Subcutaneous abdominal adipose tissue (tissue), 5 donors: ENCODE measurements around the gene ATP5F1D.

Experiments
- H3K27ac ChIP-seq: one replicate; pipeline ENCODE4 v1.7.0; 2013; ENCODE audit warnings: low read depth, mild to moderate bottlenecking, inconsistent platforms, low read length, moderate library complexity
- H3K27me3 ChIP-seq, 5 donors: one replicate each; pipeline ENCODE4 v1.7.0; 2013; ENCODE audit warnings: low read length in 5 of 5, inconsistent platforms in 1 of 5; ENCODE audit not compliant: control insufficient read depth in 5 of 5, insufficient read depth in 4 of 5
- H3K36me3 ChIP-seq, 5 donors: one replicate each; pipeline ENCODE4 v1.7.0; 2013; ENCODE audit warnings: low read length in 5 of 5; ENCODE audit not compliant: control insufficient read depth in 5 of 5, insufficient read depth in 5 of 5
- H3K4me1 ChIP-seq, 5 donors: one replicate each; pipeline ENCODE4 v1.7.0; 2013; ENCODE audit warnings: low read length in 5 of 5, mild to moderate bottlenecking in 3 of 5, moderate library complexity in 1 of 5; ENCODE audit not compliant: control insufficient read depth in 5 of 5, insufficient read depth in 5 of 5
- H3K4me3 ChIP-seq, 5 donors: one replicate each; pipeline ENCODE4 v1.7.0; 2013; ENCODE audit warnings: low read length in 5 of 5, low read depth in 1 of 5
- H3K9ac ChIP-seq, 5 donors: one replicate each; pipeline ENCODE4 v1.7.0; 2013; ENCODE audit warnings: low read length in 5 of 5, mild to moderate bottlenecking in 4 of 5, moderate library complexity in 3 of 5
- H3K9me3 ChIP-seq, 5 donors: one replicate each; pipeline ENCODE4 v1.7.0; 2013; ENCODE audit warnings: low read length in 5 of 5; ENCODE audit not compliant: control insufficient read depth in 5 of 5
- donor health status: healthy.
- donor health status: healthy.
- donor health status: healthy.
- donor health status: healthy.
- donor health status: healthy.

Gene ATP5F1D

DNA sequence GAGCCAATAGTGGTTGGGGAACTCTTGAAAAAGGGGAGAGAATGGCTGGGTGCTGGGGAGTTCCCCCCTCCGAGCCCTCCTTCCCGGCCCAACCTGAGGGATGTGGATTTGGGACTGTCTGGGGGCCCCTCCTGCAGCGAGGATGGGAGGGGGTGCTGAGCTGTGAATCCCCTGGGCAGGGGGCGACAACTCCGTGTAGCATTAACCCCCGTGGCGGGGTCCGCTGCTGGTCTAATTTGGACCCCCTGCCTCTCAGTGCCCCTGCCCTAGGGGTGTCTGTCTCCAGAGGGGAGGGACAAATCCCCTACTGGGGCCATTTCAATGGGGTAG, 16.6 kb downstream of the ATP5F1D start:
- H3K27ac ChIP-seq: peak overlapping the region; percentile 90
- H3K9me3 ChIP-seq: peaks cover 0 to 2% (median 0%) of the 10 kb centered on the region in 5 donors
- peaks cover 0 to 6% (median 0%) of the 10 kb centered on the region in 5 donors for H3K27me3 ChIP-seq
- H3K9ac ChIP-seq: peak overlapping the region in 1 of 5 donors; percentile 28
- peaks cover 10 to 91% (median 82%) of the 10 kb centered on the region in 5 donors for H3K4me1 ChIP-seq
- peak overlapping the region in 1 of 5 donors; percentile 16 for H3K4me3 ChIP-seq
- H3K36me3 ChIP-seq: peaks cover 0 to 45% (median 34%) of the 10 kb centered on the region in 5 donors

DNA sequence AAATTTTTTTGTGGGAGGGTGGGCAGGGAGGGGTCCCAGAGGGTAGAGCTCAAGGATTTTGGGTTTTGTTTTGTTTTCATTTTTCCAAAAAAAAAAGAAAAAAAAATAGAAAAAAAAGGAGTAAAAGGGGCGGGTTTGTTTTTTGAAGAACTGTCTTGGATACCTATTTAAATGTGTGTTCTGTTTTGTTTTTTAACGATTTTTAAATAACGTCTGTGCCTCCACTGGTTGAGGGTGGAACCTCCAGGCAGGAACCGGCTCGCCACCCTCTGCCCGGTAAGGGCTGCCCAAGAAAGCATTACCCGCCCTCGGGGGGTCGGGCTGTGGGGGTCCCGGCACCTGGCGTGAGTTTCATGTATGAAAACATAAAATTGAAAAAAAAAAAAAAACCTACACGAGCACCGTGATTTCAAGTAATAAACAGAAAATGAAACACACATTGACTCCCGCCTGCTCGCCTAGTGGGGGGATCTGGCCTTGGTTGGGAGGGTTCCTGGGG, 17.2 kb downstream of the ATP5F1D start:
- Histone ChIP-seq H3K4me3 (peak overlapping the region in 4 of 5 donors; percentile 36 to 81 (median 42)), H3K27ac (peak overlapping the region; percentile 90), H3K9ac (peak overlapping the region in 4 of 5 donors; percentile 24 to 97 (median 49)), H3K4me1 (peaks cover 10 to 86% (median 76%) of the 10 kb centered on the region in 5 donors), H3K36me3 (peaks cover 0 to 44% (median 34%) of the 10 kb centered on the region in 5 donors), H3K9me3 (peaks cover 0 to 2% (median 0%) of the 10 kb centered on the region in 5 donors), H3K27me3 (peaks cover 0 to 6% (median 0%) of the 10 kb centered on the region in 5 donors)

DNA sequence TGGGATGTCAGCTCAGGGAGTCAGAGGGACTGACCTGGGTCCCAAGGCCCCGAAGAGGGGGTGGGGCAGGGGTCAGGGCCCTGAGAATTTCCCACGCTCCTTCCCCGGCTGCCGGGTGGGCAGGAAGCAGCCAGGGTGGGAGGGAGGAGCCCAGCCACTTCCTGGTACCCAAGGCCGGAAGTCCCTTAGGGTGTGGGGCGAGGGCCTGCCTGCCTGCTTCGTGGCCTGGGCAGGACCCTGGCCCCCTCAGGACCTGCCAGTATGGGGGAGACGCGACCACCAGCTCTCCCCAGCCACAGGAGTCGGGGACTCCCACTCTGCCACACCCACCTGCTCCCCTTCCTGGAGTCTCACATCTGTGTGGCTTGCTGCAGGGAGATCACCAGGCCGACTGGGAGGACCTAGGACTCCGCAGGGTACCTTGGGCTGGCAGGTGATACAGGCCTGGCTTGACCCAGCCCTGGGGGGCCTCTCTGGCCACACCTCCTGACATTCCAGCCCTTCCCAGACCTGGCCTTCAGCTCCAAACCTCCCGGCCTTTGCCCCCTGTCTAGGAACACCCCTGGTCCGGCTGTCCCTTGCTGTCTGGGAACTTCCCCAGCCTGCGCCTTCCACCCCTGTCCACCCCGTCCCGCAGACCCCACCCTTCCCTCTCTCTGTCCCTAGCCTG, 17.8 kb downstream of the ATP5F1D start:
- H3K4me3 ChIP-seq: peak overlapping the region in 4 of 5 donors; percentile 36 to 81 (median 42)

DNA sequence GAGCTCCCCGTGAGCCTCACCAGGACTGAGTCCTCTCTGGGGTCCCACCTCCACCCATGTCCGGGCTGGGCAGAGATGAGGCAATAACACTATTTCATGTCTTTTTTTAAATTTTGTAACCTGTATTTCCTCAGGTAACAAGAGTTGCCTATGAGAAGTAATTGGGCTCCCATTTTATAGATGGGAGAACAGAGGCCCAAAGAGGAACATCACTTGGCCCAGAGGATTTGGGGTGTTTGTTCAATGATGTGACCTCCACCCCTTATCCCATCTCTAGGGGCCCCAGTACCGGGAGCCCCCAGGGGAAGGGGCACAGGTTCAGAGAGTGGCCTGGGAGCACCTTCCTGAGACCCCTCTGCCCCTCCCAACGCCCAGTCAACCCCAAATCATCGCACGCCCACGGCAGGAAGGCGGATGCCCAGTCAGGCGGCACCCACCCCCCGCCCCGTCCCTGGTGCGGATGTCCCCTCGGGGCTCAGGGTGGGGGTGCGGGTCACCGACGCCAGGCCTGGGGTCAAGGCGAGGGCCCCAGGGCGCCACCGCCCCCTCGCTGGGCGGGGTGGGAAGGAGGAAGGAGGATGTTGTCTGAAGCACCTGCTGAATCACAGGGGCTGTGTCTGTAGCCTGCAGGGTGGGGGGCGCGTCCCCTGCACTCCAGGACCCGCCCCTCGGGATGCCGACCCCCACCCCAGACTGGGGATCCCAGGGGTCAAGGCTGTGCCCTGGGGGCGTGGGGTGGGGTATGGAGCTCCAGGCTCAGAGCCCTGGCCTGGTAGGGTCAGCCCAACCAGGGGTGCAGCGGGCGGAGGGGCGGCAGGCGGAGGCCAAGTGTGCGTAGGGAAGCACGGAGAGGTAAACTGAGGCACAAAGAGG, 18.6 kb downstream of the ATP5F1D start:
- peaks cover 12 to 76% (median 65%) of the 10 kb centered on the region in 5 donors for H3K4me1 ChIP-seq
- H3K27ac ChIP-seq: peak overlapping the region; percentile 90
- H3K9me3 ChIP-seq: peaks cover 0 to 2% (median 0%) of the 10 kb centered on the region in 5 donors
- H3K36me3 ChIP-seq: peaks cover 0 to 30% (median 22%) of the 10 kb centered on the region in 5 donors
- peaks cover 0 to 6% (median 0%) of the 10 kb centered on the region in 5 donors for H3K27me3 ChIP-seq
- H3K9ac ChIP-seq: peak overlapping the region in 4 of 5 donors; percentile 16 to 63 (median 47)
- peak overlapping the region in 3 of 5 donors; percentile 11 to 81 (median 44) for H3K4me3 ChIP-seq

More for the DNA sequence above, 17.8 kb downstream of the ATP5F1D start:
- H3K9ac ChIP-seq: peak overlapping the region; percentile 24 to 97 (median 59)
- peaks cover 0 to 2% (median 0%) of the 10 kb centered on the region in 5 donors for H3K9me3 ChIP-seq
- peaks cover 10 to 80% (median 70%) of the 10 kb centered on the region in 5 donors for H3K4me1 ChIP-seq
- H3K36me3 ChIP-seq: peaks cover 0 to 38% (median 29%) of the 10 kb centered on the region in 5 donors
- peaks cover 0 to 6% (median 0%) of the 10 kb centered on the region in 5 donors for H3K27me3 ChIP-seq
- H3K27ac ChIP-seq: peak overlapping the region; percentile 90

DNA sequence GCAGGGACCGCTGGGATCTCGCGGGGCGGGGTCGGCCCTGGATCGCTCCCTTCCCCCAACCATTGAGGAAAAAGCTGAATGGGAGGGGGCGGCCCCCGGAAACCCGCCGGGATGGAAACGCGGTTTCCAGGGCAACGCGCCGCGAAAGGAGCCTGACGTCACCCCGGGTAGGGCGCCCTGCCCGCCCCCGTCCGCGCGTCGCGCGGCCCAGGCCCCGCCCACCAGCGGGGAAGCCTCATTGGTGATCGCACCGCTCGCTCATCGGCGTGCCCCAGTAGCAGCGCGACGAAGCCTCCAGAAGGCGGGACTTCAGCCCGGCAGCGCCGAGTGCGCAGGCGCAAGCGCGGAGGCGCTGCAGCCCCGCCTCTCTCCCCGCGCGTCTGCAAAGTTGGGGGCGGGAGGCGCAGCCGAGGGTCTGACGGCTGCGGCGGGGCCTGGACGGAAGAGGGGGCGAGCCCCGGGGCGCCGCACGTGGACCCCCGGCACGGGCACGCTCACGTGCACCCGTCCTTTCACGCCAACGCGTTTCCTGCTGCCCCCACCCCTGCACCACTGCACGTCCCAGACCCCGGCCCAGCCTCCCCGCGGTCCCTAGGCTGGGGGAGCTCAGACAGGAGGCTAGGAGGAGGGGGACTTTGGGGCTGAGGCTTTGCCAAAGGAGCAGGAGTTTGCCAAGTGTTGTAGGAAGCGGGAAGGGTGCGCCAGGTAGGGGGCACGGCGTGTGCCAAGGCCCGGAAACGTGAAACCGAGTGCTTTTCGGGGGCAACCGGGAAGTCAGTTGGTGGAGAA, 19.4 kb downstream of the ATP5F1D start:
- H3K27me3 ChIP-seq: peaks cover 0 to 6% (median 0%) of the 10 kb centered on the region in 5 donors
- H3K4me1 ChIP-seq: peaks cover 16 to 75% (median 64%) of the 10 kb centered on the region in 5 donors

DNA sequence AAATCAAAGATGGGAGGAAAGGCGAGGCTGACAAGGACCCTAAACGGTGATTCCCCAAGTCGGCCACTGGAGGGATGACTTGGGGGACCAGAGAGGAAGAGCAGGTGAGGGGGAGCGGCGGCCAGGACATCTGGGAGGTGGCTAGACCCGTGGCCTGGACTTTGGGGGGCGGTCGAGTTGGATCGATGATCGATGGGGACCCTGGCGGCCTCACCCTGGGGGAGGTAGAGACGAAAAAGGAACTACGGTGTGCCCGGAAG, 19.9 kb downstream of the ATP5F1D start:
- Histone ChIP-seq H3K4me1 (peaks cover 17 to 78% (median 68%) of the 10 kb centered on the region in 5 donors), H3K9ac (peak overlapping the region in 4 of 5 donors; percentile 6 to 74 (median 73)), H3K36me3 (peaks cover 0 to 18% (median 10%) of the 10 kb centered on the region in 5 donors), H3K27ac (peak overlapping the region; percentile 86), H3K27me3 (peaks cover 0 to 6% (median 0%) of the 10 kb centered on the region in 5 donors), H3K9me3 (peaks cover 0 to 2% (median 0%) of the 10 kb centered on the region in 5 donors), H3K4me3 (peak overlapping the region; percentile 67 to 81 (median 72))

More for the DNA sequence above, 19.4 kb downstream of the ATP5F1D start:
- peaks cover 0 to 2% (median 0%) of the 10 kb centered on the region in 5 donors for H3K9me3 ChIP-seq
- H3K36me3 ChIP-seq: peaks cover 0 to 22% (median 13%) of the 10 kb centered on the region in 5 donors
- H3K4me3 ChIP-seq: peak overlapping the region; percentile 67 to 81 (median 72)
- peak overlapping the region in 4 of 5 donors; percentile 6 to 74 (median 73) for H3K9ac ChIP-seq
- peak overlapping the region; percentile 90 for H3K27ac ChIP-seq

DNA sequence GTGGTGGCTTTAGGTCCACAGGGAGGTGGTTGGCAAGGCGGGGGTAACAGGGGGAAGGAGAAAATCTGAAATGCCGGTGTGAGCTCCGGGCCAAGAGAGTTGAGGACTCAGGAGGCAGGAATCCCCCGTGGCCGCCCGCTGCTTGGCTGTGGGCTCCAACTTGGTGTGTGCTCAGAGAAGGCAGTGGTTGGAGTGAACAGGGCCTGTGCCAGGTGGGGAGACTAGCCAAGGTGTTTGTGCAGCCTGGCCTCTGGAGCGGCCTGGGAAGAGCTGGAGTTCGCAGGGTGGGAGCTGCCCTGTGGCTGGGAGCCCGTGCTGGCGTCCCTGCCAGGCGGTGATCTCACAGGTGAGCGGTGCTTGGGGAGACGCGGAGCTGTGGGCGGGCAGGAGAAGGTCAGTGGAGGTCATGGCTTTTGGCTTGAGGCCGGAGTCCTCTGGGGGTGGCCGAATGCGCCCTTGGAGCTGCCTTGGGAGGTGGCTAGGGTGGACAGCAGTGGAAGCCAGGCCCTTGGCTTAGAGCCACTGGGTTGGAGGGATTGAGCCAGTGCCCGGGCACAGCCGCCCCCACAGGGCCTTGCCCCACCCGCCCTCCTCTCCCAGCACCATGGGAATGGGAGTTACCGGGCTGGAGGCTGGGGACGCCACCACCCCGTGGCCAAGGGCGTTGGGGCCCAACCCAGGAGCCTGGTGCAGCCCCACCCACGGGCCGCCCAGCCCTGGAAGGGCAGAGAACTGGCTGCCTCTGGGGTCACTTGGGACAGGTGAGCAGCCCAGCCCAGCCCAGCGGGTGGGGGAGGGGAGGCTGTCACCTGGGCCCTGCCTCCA, 20.5 kb downstream of the ATP5F1D start:
- Histone ChIP-seq H3K9me3 (peaks cover 0 to 2% (median 0%) of the 10 kb centered on the region in 5 donors), H3K27me3 (peaks cover 0 to 6% (median 0%) of the 10 kb centered on the region in 5 donors), H3K27ac (peak overlapping the region; percentile 86), H3K4me1 (peaks cover 17 to 77% (median 69%) of the 10 kb centered on the region in 5 donors), H3K36me3 (peaks cover 0 to 13% (median 5%) of the 10 kb centered on the region in 5 donors), H3K4me3 (peak overlapping the region in 3 of 5 donors; percentile 67 to 81 (median 73)), H3K9ac (peak overlapping the region in 3 of 5 donors; percentile 55 to 73 (median 73))

DNA sequence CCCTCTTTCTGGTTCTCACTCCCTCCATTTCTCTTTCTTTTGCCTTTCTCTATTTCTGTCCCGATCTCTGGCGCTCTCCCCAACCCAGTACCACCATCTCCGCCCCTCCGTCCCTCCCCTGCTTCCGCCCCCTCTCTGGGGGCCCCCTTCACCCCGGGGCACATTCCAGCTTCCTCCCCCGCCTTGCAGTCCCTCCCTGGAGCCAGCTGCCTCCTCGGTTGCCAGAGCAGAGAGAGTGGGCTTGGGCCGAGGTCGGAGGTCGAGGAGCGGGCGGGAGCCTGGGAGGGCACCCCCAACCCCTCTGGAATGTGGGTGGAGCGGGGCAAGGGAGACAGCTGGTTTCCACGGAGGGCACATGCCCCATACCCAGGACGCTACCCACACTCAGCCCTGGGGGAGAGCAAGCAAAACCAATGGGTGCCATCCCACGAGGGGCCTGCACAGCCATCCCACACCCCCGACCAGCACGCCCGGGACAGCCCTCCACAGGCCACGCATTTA, 21.1 kb downstream of the ATP5F1D start:
- Histone ChIP-seq H3K27me3 (peaks cover 0 to 6% (median 0%) of the 10 kb centered on the region in 5 donors), H3K4me1 (peaks cover 17 to 77% (median 73%) of the 10 kb centered on the region in 5 donors), H3K27ac (peak overlapping the region; percentile 86), H3K9ac (no peak overlapping the region), H3K36me3 (peaks cover 0 to 7% (median 0%) of the 10 kb centered on the region in 5 donors), H3K4me3 (no peak overlapping the region), H3K9me3 (peaks cover 0 to 2% (median 0%) of the 10 kb centered on the region in 5 donors)
